Measurements from ENCODE around the gene TTLL8.
A peak's percentile ranks its signal among the peaks of the same experiment; 100 is the strongest.
"Not testable (repeated sequence)": the region's sequence is repeated elsewhere in the genome, so short reads cannot be mapped to it uniquely, and the experiment has no call there.

The TTLL8 gene

GRCh38 chr22:50089682-50090411 is 31.7 kb upstream of the TTLL8 start, which contains the start of gene MOV10L1:
Gene MOV10L1 (plus strand): TSS chr22:50090006. CDS start chr22:50090089, 83 bp downstream.
- Histone ChIP-seq H3K4me3 (ENCODE audit: low read length) (no peak within 1 kb of the TSS), H3K36me3 (ENCODE audit: control insufficient read depth, insufficient read depth, low read length, severe bottlenecking) (no peaks in the 10 kb centered on the region), H3K9me3 (ENCODE audit: control insufficient read depth, low read length) (no peaks in the 10 kb centered on the region), H3K27me3 (replicated peaks; ENCODE audit: control insufficient read depth, insufficient read depth, low read length) (peaks cover 33% of the 10 kb centered on the region), H3K4me1 (ENCODE audit: control insufficient read depth, insufficient read depth, low read length) (peaks cover 8% of the 10 kb centered on the region), H3K9ac (ENCODE audit: low read length) (no peak within 1 kb of the TSS)
- DNase-seq (ENCODE audit: low read depth): peak; percentile 8

GRCh38 chr22:50089231-50089630 is 31.1 kb upstream of the TTLL8 start:
- Histone ChIP-seq H3K36me3 (ENCODE audit: control insufficient read depth, insufficient read depth, low read length, severe bottlenecking) (no peaks in the 10 kb centered on the region), H3K9ac (ENCODE audit: low read length) (no peak overlapping the region), H3K4me1 (ENCODE audit: control insufficient read depth, insufficient read depth, low read length) (peaks cover 8% of the 10 kb centered on the region), H3K9me3 (ENCODE audit: control insufficient read depth, low read length) (no peaks in the 10 kb centered on the region), H3K27me3 (replicated peaks; ENCODE audit: control insufficient read depth, insufficient read depth, low read length) (peaks cover 39% of the 10 kb centered on the region), H3K4me3 (ENCODE audit: low read length) (no peak overlapping the region)
- DNase-seq (ENCODE audit: low read depth): no peak

GRCh38 chr22:50088096-50088495 is 30.0 kb upstream of the TTLL8 start:
- Histone ChIP-seq H3K4me1 (ENCODE audit: control insufficient read depth, insufficient read depth, low read length) (peaks cover 8% of the 10 kb centered on the region), H3K9ac (ENCODE audit: low read length) (no peak overlapping the region), H3K36me3 (ENCODE audit: control insufficient read depth, insufficient read depth, low read length, severe bottlenecking) (no peaks in the 10 kb centered on the region), H3K4me3 (ENCODE audit: low read length) (no peak overlapping the region), H3K9me3 (ENCODE audit: control insufficient read depth, low read length) (no peaks in the 10 kb centered on the region), H3K27me3 (replicated peaks; ENCODE audit: control insufficient read depth, insufficient read depth, low read length) (peaks cover 41% of the 10 kb centered on the region)
- DNase-seq (ENCODE audit: low read depth): no peak

GRCh38 chr22:50087646-50088045 is 29.5 kb upstream of the TTLL8 start:
- Histone ChIP-seq H3K9ac (ENCODE audit: low read length) (no peak overlapping the region), H3K4me1 (ENCODE audit: control insufficient read depth, insufficient read depth, low read length) (peaks cover 8% of the 10 kb centered on the region), H3K36me3 (ENCODE audit: control insufficient read depth, insufficient read depth, low read length, severe bottlenecking) (no peaks in the 10 kb centered on the region), H3K9me3 (ENCODE audit: control insufficient read depth, low read length) (no peaks in the 10 kb centered on the region), H3K4me3 (ENCODE audit: low read length) (no peak overlapping the region), H3K27me3 (replicated peaks; ENCODE audit: control insufficient read depth, insufficient read depth, low read length) (peaks cover 45% of the 10 kb centered on the region)
- no peak for DNase-seq (ENCODE audit: low read depth)

- not testable (repeated sequence) for H3K4me3 ChIP-seq (ENCODE audit: low read length); H3K4me1 ChIP-seq (ENCODE audit: control insufficient read depth, insufficient read depth, low read length); H3K9me3 ChIP-seq (ENCODE audit: control insufficient read depth, low read length); DNase-seq (ENCODE audit: low read depth); H3K36me3 ChIP-seq (ENCODE audit: control insufficient read depth, insufficient read depth, low read length, severe bottlenecking); H3K9ac ChIP-seq (ENCODE audit: low read length)
- peaks cover 49% of the 10 kb centered on the region for H3K27me3 ChIP-seq (replicated peaks; ENCODE audit: control insufficient read depth, insufficient read depth, low read length)
Measured at GRCh38 chr22:50086975-50087374, 28.9 kb upstream of the TTLL8 start.

GRCh38 chr22:50086526-50086925 is 28.4 kb upstream of the TTLL8 start:
- H3K9me3 ChIP-seq (ENCODE audit: control insufficient read depth, low read length): no peaks in the 10 kb centered on the region
- H3K27me3 ChIP-seq (replicated peaks; ENCODE audit: control insufficient read depth, insufficient read depth, low read length): peaks cover 49% of the 10 kb centered on the region
- peak; percentile 71 for DNase-seq (ENCODE audit: low read depth)
- H3K9ac ChIP-seq (ENCODE audit: low read length): no peak overlapping the region
- no peak overlapping the region for H3K4me3 ChIP-seq (ENCODE audit: low read length)
- no peaks in the 10 kb centered on the region for H3K36me3 ChIP-seq (ENCODE audit: control insufficient read depth, insufficient read depth, low read length, severe bottlenecking)
- peaks cover 8% of the 10 kb centered on the region for H3K4me1 ChIP-seq (ENCODE audit: control insufficient read depth, insufficient read depth, low read length)

- H3K27me3 ChIP-seq (replicated peaks; ENCODE audit: control insufficient read depth, insufficient read depth, low read length): peaks cover 44% of the 10 kb centered on the region
- peaks cover 8% of the 10 kb centered on the region for H3K4me1 ChIP-seq (ENCODE audit: control insufficient read depth, insufficient read depth, low read length)
- no peaks in the 10 kb centered on the region for H3K9me3 ChIP-seq (ENCODE audit: control insufficient read depth, low read length)
- H3K9ac ChIP-seq (ENCODE audit: low read length): no peak within 1 kb of the TSS
- DNase-seq (ENCODE audit: low read depth): peak; percentile 5
- H3K36me3 ChIP-seq (ENCODE audit: control insufficient read depth, insufficient read depth, low read length, severe bottlenecking): no peaks in the 10 kb centered on the region
- no peak within 1 kb of the TSS for H3K4me3 ChIP-seq (ENCODE audit: low read length)
Measured at GRCh38 chr22:50085211-50085972, 27.3 kb upstream of the TTLL8 start, which contains the start of gene MLC1. Gene MLC1 (minus strand): TSS chr22:50085426. CDS start chr22:50084902, 524 bp downstream.

- H3K4me3 ChIP-seq (ENCODE audit: low read length): no peak overlapping the region
- no peaks in the 10 kb centered on the region for H3K36me3 ChIP-seq (ENCODE audit: control insufficient read depth, insufficient read depth, low read length, severe bottlenecking)
- DNase-seq (ENCODE audit: low read depth): no peak
- H3K27me3 ChIP-seq (replicated peaks; ENCODE audit: control insufficient read depth, insufficient read depth, low read length): peaks cover 48% of the 10 kb centered on the region
- H3K4me1 ChIP-seq (ENCODE audit: control insufficient read depth, insufficient read depth, low read length): peaks cover 8% of the 10 kb centered on the region
- H3K9me3 ChIP-seq (ENCODE audit: control insufficient read depth, low read length): no peaks in the 10 kb centered on the region
- H3K9ac ChIP-seq (ENCODE audit: low read length): no peak overlapping the region
Measured at GRCh38 chr22:50084614-50085021, 26.5 kb upstream of the TTLL8 start.

GRCh38 chr22:50084080-50084477 is 26.0 kb upstream of the TTLL8 start:
- Histone ChIP-seq H3K4me1 (ENCODE audit: control insufficient read depth, insufficient read depth, low read length) (peaks cover 8% of the 10 kb centered on the region), H3K9me3 (ENCODE audit: control insufficient read depth, low read length) (no peaks in the 10 kb centered on the region), H3K36me3 (ENCODE audit: control insufficient read depth, insufficient read depth, low read length, severe bottlenecking) (no peaks in the 10 kb centered on the region), H3K27me3 (replicated peaks; ENCODE audit: control insufficient read depth, insufficient read depth, low read length) (peaks cover 50% of the 10 kb centered on the region), H3K4me3 (ENCODE audit: low read length) (no peak overlapping the region), H3K9ac (ENCODE audit: low read length) (no peak overlapping the region)
- DNase-seq (ENCODE audit: low read depth): no peak

- no peaks in the 10 kb centered on the region for H3K9me3 ChIP-seq (ENCODE audit: control insufficient read depth, low read length)
- no peaks in the 10 kb centered on the region for H3K36me3 ChIP-seq (ENCODE audit: control insufficient read depth, insufficient read depth, low read length, severe bottlenecking)
- H3K27me3 ChIP-seq (replicated peaks; ENCODE audit: control insufficient read depth, insufficient read depth, low read length): peaks cover 47% of the 10 kb centered on the region
- H3K4me3 ChIP-seq (ENCODE audit: low read length): no peak overlapping the region
- peaks cover 8% of the 10 kb centered on the region for H3K4me1 ChIP-seq (ENCODE audit: control insufficient read depth, insufficient read depth, low read length)
- no peak overlapping the region for H3K9ac ChIP-seq (ENCODE audit: low read length)
- no peak for DNase-seq (ENCODE audit: low read depth)
Measured at GRCh38 chr22:50083462-50084079, 25.5 kb upstream of the TTLL8 start.

- no peak overlapping the region for H3K9ac ChIP-seq (ENCODE audit: low read length)
- no peaks in the 10 kb centered on the region for H3K36me3 ChIP-seq (ENCODE audit: control insufficient read depth, insufficient read depth, low read length, severe bottlenecking)
- no peak overlapping the region for H3K4me3 ChIP-seq (ENCODE audit: low read length)
- no peaks in the 10 kb centered on the region for H3K9me3 ChIP-seq (ENCODE audit: control insufficient read depth, low read length)
- H3K4me1 ChIP-seq (ENCODE audit: control insufficient read depth, insufficient read depth, low read length): peaks cover 8% of the 10 kb centered on the region
- no peak for DNase-seq (ENCODE audit: low read depth)
- H3K27me3 ChIP-seq (replicated peaks; ENCODE audit: control insufficient read depth, insufficient read depth, low read length): peaks cover 47% of the 10 kb centered on the region
Measured at GRCh38 chr22:50082961-50083461, 24.9 kb upstream of the TTLL8 start.

Measured in adipocyte (in vitro differentiated cells).